SK-N-MC (cell line): Measurements from ENCODE around the gene C2CD2.

Experiments used
- DNase-seq: peaks from one replicate; pipeline ENCODE4 v3.0.0-alpha.2; 2011; ENCODE audit warnings: low read depth, low spot score
- H3K27ac ChIP-seq: fragments of 200-600 bp; sonication (generic); 2 replicates; pipeline ENCODE4 v1.5.1; 2016; ENCODE audit warnings: mixed run types
- H3K36me3 ChIP-seq: fragments of 200-600 bp; sonication (generic); 2 replicates; pipeline ENCODE4 v1.6.1; 2017; ENCODE audit warnings: antibody characterized with exemption, low read length, mixed read lengths; ENCODE audit not compliant: insufficient read depth
- H3K4me3 ChIP-seq: fragments of 200-600 bp; sonication (generic); 2 replicates; pipeline ENCODE4 v1.5.1; 2016
- H3K9ac ChIP-seq: fragments of 200-600 bp; sonication (generic); 2 replicates; pipeline ENCODE4 v1.8.0; 2017; ENCODE audit warnings: mixed run types, mixed read lengths; ENCODE audit not compliant: insufficient read length
- H3K9me3 ChIP-seq: fragments of 200-600 bp; sonication (generic); 2 replicates; pipeline ENCODE4 v1.6.1; 2017; ENCODE audit warnings: low read depth, mild to moderate bottlenecking, antibody characterized with exemption, low read length, moderate library complexity, mixed read lengths
- EZH2 ChIP-seq: fragments of 200-600 bp; sonication (generic); IDR thresholded peaks from one replicate; pipeline ENCODE4 v1.6.1; 2017; ENCODE audit warnings: antibody characterized with exemption
- FOXP2 ChIP-seq: optimal IDR thresholded peaks from 2 replicates; pipeline ENCODE3; 2011; ENCODE audit warnings: mild to moderate bottlenecking, moderate library complexity; ENCODE audit not compliant: insufficient read depth; ENCODE audit errors: extremely low read length, control extremely low read depth
- POLR2AphosphoS5 ChIP-seq: IDR thresholded peaks from 2 replicates; pipeline ENCODE4 v1.6.1; 2012; ENCODE audit warnings: mild to moderate bottlenecking, low read depth, low read length, borderline replicate concordance

Gene C2CD2

DNA sequence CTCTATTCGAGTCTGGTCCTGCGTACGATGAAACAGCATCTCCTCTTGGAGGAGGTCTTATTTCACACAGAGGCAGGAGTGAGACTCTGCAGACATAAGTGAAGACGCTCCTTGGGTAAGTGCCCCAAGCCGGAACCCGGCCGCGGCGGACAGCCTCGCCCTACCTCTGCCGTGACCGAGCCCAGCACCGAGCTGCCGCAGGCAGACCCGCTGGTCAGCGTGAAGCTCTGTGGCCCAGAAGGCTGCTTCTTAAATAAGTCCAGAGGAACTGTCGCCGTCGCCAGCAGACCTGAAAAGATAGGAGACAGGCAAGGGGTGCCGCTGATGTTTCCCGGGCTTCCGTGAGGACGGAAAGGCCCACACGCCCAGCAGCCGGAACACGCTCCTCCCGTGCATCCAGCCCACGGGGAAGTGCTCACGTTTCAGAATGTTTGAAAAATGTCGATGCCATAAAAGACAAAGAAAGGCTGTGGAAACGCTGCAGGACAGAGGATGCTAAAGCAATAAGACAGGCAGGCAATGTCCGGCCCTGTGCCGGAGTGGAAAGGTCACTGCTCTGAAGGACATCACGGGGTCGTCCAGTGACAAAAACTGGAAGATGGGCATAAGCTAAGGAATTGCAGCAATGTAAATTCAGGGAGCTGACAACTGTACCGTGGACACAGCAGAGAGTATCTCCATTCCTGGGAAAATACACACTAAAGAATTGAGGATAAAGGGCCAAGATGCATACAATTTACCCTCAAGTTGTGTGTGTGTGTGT lies 46.1 kb downstream of the C2CD2 start:
- H3K36me3 ChIP-seq = no peaks in the 10 kb centered on the region
- TF ChIP-seq EZH2 = no peak
- TF ChIP-seq POLR2AphosphoS5 = no peak
- TF ChIP-seq FOXP2 = no peak

DNA sequence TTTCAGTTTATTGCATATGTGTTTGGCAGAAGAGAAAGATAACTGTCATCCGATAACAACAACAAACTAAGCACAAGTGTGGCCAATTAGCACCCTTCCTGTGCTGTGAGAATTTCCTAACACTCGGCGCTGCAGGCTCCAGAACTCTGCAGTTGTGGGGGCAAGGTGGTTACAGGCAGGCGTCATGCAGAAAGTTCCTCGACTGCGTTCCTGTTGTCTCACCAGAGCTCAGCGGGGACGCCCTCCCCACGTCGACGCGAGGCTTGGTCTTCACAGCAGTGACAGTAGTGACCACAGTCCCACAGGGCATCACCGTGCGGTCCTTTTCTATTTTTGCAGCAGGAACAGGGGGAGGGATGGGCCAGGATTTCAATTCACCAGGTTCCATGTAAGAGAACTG lies 47.0 kb downstream of the C2CD2 start:
- Histone ChIP-seq H3K9ac (no peak overlapping the region), H3K27ac (no peak overlapping the region), H3K9me3 (no peaks in the 10 kb centered on the region), H3K36me3 (no peaks in the 10 kb centered on the region), H3K4me3 (no peak overlapping the region)
- no peak for TF ChIP-seq FOXP2
- no peak for TF ChIP-seq EZH2
- DNase-seq = no peak

More for the DNA sequence above, 46.1 kb downstream of the C2CD2 start:
- Histone ChIP-seq H3K4me3 (no peak overlapping the region), H3K9ac (no peak overlapping the region), H3K27ac (no peak overlapping the region), H3K9me3 (no peaks in the 10 kb centered on the region)
- no peak for DNase-seq

DNA sequence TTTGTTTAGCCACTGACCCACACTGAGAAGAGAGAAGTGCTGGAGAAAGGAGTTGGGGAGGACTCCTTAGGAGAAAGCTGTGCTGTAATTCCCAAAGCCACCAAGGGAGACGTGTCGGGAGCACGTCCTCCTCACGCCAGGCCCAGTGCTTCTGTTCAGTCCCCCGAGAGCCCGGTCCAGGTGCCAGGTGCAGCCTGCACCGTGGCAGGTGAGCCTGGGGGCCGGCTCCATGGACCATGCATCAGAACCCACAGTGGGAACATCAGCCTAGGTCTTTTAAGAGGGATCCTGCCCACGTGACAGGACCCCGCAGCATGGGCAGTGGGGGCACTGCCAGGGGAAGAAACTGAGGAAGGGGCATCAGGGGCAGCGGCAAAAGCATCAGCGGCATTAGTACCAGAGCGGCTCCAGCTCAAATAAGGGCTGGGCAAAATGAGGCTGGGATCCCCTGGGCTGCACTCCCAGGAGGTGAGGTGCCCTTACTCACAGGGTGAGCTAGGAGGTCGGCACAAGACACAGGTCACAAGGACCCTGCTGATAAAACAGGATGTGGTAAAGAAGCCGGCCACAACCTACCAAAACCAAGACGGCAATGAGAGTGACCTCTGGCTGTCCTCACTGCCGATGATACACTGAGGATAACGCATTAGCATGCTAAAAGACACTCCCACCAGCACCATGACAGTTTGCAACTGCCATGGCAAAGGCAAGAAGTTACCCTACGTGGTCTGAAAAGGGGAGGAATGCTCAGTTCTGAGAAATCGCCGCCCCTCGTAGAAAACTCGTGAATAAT lies 50.1 kb downstream of the C2CD2 start:
- Histone ChIP-seq H3K36me3 (no peaks in the 10 kb centered on the region), H3K9ac (no peak overlapping the region), H3K4me3 (no peak overlapping the region), H3K9me3 (no peaks in the 10 kb centered on the region), H3K27ac (no peak overlapping the region)
- TF ChIP-seq EZH2 (no peak), FOXP2 (no peak), POLR2AphosphoS5 (no peak)
- DNase-seq = no peak

DNA sequence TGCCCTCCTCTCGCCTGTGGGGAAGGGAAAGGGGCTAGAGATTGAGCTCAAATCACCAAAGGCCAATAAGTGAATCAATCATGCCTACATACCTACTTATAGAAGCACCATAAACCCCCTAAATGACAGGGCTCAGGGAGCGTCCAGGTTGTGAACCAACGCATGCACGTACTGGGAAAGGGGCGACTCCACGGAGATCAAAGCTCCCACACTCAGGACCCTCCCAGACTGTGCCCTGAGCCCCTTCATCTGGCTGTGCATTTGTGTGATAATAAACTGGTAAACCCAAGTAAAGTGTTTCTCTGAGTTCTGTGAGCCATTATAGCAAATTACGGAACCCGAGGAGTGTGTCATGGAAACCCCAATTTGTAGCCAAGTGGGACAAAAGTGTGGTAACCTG lies 50.9 kb downstream of the C2CD2 start:
- DNase-seq = no peak
- H3K4me3 ChIP-seq = no peak overlapping the region
- H3K36me3 ChIP-seq = no peaks in the 10 kb centered on the region
- no peak for TF ChIP-seq EZH2
- TF ChIP-seq POLR2AphosphoS5 = no peak
- TF ChIP-seq FOXP2 = no peak
- H3K9me3 ChIP-seq = no peaks in the 10 kb centered on the region
- H3K27ac ChIP-seq = no peak overlapping the region
- H3K9ac ChIP-seq = no peak overlapping the region

DNA sequence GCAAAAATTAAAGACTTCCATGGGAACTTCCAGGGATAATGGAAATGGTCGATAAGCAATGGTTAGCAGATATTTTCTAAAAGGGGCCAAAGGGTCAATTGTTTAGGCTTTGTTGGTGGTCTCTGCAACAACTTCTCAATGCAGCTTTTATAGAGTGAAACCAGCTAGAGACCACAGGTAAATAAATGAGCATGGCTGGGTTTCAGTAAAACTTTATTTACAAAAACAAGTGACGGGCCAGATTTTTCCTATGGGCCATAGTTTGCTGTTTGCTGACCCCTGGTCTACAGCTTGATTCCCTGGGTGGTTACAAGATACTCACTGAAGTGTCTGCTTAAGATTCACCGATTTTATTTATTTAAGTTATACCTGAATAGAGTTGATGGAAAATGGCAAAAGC lies 52.0 kb downstream of the C2CD2 start:
- no peak overlapping the region for H3K27ac ChIP-seq
- H3K9me3 ChIP-seq = no peaks in the 10 kb centered on the region
- no peak overlapping the region for H3K4me3 ChIP-seq
- H3K36me3 ChIP-seq = no peaks in the 10 kb centered on the region
- TF ChIP-seq EZH2 (no peak), FOXP2 (no peak), POLR2AphosphoS5 (no peak)
- no peak overlapping the region for H3K9ac ChIP-seq
- no peak for DNase-seq

GRCh38 chr21:41901099-41901498 lies 52.7 kb downstream of the C2CD2 start:
- no peak overlapping the region for H3K27ac ChIP-seq

DNA sequence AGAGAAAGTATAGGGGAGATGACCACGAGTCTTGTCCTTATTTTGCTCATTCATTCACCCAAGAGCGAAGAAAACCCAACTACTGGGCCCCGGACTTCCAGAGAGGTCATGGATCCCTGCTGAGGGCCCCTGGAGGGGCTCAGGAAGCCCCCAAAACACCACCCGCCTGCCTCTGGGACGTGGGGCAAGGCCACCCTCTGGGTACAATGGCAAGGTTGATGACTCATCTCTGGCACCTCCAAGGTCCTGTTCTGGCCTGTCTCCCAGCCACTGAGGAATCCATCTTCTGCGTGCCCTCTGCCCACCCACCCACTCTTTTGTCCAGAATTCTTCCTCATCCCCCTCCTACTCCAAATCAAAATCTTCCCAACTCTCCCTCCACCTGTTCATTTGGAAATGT lies 53.4 kb downstream of the C2CD2 start:
- Histone ChIP-seq H3K9me3 (no peaks in the 10 kb centered on the region), H3K36me3 (no peaks in the 10 kb centered on the region), H3K27ac (no peak overlapping the region), H3K9ac (no peak overlapping the region), H3K4me3 (no peak overlapping the region)
- TF ChIP-seq POLR2AphosphoS5 (no peak), EZH2 (no peak), FOXP2 (no peak)
- no peak for DNase-seq

More at GRCh38 chr21:41901099-41901498, 52.7 kb downstream of the C2CD2 start:
- no peak for DNase-seq
- TF ChIP-seq EZH2 (no peak), POLR2AphosphoS5 (no peak), FOXP2 (no peak)
- no peaks in the 10 kb centered on the region for H3K36me3 ChIP-seq
- H3K9me3 ChIP-seq = no peaks in the 10 kb centered on the region
- no peak overlapping the region for H3K9ac ChIP-seq
- H3K4me3 ChIP-seq = no peak overlapping the region

GRCh38 chr21:41899426-41900202 lies 54.2 kb downstream of the C2CD2 start:
- DNase-seq = no peak
- no peak overlapping the region for H3K4me3 ChIP-seq

More at GRCh38 chr21:41899426-41900202, 54.2 kb downstream of the C2CD2 start:
- Histone ChIP-seq H3K9me3 (no peaks in the 10 kb centered on the region), H3K36me3 (no peaks in the 10 kb centered on the region), H3K27ac (no peak overlapping the region), H3K9ac (no peak overlapping the region)
- TF ChIP-seq EZH2 = no peak
- TF ChIP-seq FOXP2 = no peak
- no peak for TF ChIP-seq POLR2AphosphoS5
